Measurements from ENCODE around the gene ERCC6. TPM values are rescaled to one million over a fixed set of nuclear protein-coding genes. Genes with fewer than 3 reads are reported as not detected.
A peak's percentile ranks its signal among the peaks of the same experiment; 100 is the strongest.

The ERCC6 gene
- total RNA-seq, 1 experiment from 2014 or later = 36.7 TPM

DNA sequence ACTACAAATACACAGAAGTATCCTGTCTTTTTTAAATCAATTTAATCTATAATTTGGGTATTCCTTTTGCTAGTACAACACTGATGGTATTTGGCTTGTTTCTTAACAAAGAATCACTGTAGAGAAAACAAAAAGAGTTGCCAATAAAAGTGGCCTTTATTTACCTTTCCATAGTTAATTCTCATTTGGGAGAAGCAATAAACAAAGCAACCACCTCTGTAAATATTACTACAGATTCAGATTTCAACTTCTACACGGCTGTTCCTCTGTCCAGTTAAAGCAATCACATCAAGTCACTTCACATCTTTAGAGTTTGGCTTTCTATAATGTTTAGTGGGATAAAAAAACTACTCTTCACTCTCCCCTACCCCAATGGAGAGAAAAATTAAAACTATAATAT is 34.4 kb downstream of the ERCC6 start:
- Histone ChIP-seq H3K27me3 (ENCODE audit: low read length) (no peaks in the 10 kb centered on the region), H3K4me1 (ENCODE audit: insufficient read depth, low read length) (0 out of 2 replicates have a peak, but pooled peaks cover 6% of the 10 kb centered on the region), H4K20me1 (ENCODE audit: low read length) (no peaks in the 10 kb centered on the region), H3F3A (ENCODE audit: low read length, unreplicated experiment) (no peaks in the 10 kb centered on the region), H3K9me2 (replicated peaks; ENCODE audit: low read length) (no peaks in the 10 kb centered on the region), H3K4me2 (ENCODE audit: low read length) (no peak overlapping the region), H3K36me3 (ENCODE audit: low read depth, low read length) (peaks cover 24% of the 10 kb centered on the region), H3K9me3 (ENCODE audit: low read length) (no peaks in the 10 kb centered on the region), H3K9ac (ENCODE audit: low read length) (no peak overlapping the region), H3K27ac (ENCODE audit: low read length) (no peak overlapping the region), H2AFZ (ENCODE audit: low read length) (no peak overlapping the region), H3K4me3 (ENCODE audit: low read length) (no peak overlapping the region), H3K79me2 (ENCODE audit: low read length) (no peaks in the 10 kb centered on the region)
- intact Hi-C loops (cut with micrococcal nuclease) = no loop called here
- ChIA-PET CTCF (no interaction called here), POLR2A (ENCODE audit: unreplicated experiment) (no interaction called here)
- TF ChIP-seq EZH2 (IDR thresholded peaks at IDR 0.05; ENCODE audit: low read length, unreplicated experiment) (no peak), EZH2phosphoT487 (IDR thresholded peaks at IDR 0.05; ENCODE audit: borderline replicate concordance, low read length) (no peak)
- TF ChIP-seq, protein P1, sequence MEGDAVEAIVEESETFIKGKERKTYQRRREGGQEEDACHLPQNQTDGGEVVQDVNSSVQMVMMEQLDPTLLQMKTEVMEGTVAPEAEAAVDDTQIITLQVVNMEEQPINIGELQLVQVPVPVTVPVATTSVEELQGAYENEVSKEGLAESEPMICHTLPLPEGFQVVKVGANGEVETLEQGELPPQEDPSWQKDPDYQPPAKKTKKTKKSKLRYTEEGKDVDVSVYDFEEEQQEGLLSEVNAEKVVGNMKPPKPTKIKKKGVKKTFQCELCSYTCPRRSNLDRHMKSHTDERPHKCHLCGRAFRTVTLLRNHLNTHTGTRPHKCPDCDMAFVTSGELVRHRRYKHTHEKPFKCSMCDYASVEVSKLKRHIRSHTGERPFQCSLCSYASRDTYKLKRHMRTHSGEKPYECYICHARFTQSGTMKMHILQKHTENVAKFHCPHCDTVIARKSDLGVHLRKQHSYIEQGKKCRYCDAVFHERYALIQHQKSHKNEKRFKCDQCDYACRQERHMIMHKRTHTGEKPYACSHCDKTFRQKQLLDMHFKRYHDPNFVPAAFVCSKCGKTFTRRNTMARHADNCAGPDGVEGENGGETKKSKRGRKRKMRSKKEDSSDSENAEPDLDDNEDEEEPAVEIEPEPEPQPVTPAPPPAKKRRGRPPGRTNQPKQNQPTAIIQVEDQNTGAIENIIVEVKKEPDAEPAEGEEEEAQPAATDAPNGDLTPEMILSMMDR (conservative IDR thresholded peaks at IDR 0.05; ENCODE audit: low read depth, low read length) = no peak
- no peak for DNase-seq
- BruUV-seq (replicated peaks) = no TSS peak
- ATAC-seq = peak; percentile 63

DNA sequence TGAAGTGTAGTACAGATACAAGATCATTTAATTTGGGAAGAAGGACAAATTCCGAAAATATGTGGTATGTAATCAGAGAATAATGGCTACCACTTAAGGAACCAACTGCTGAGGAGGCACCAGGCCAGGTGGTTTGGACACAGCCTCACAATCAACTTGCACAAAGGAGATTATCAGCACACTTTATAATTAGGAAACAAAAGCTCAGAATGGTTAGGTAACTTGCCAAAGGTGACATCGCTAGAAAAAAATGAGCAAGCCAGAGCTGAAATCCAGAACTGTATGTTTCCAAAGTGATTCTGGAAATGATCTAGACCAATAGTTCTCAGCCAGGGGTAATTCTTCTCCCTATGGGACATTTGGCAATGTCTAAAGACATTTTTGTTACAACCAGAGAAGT is 36.6 kb downstream of the ERCC6 start:
- no TSS peak for BruUV-seq (replicated peaks)
- H3K4me3 ChIP-seq (ENCODE audit: low read length) = no peak overlapping the region
- no peaks in the 10 kb centered on the region for H3K9me3 ChIP-seq (ENCODE audit: low read length)
- 0 out of 2 replicates have a peak, but pooled peaks cover 6% of the 10 kb centered on the region for H3K4me1 ChIP-seq (ENCODE audit: insufficient read depth, low read length)
- intact Hi-C loops (cut with micrococcal nuclease) = no loop called here
- H3K27ac ChIP-seq (ENCODE audit: low read length) = no peak overlapping the region
- ChIA-PET POLR2A (ENCODE audit: unreplicated experiment) (no interaction called here), CTCF (interaction anchor here (0.7 to 0.8 kb wide), 2 partner anchors 95 to 847 kb away, joined by 3 to 4 read pairs; no protein-coding TSS in a partner anchor)
- ATAC-seq (no peak), DNase-seq (no peak)
- H3K9me2 ChIP-seq (replicated peaks; ENCODE audit: low read length) = no peaks in the 10 kb centered on the region
- no peak overlapping the region for H3K4me2 ChIP-seq (ENCODE audit: low read length)
- H3F3A ChIP-seq (ENCODE audit: low read length, unreplicated experiment) = no peaks in the 10 kb centered on the region
- TF ChIP-seq, protein P1 (conservative IDR thresholded peaks at IDR 0.05; ENCODE audit: low read depth, low read length) = no peak
- TF ChIP-seq EZH2 (IDR thresholded peaks at IDR 0.05; ENCODE audit: low read length, unreplicated experiment) (no peak), EZH2phosphoT487 (IDR thresholded peaks at IDR 0.05; ENCODE audit: borderline replicate concordance, low read length) (no peak)
- H4K20me1 ChIP-seq (ENCODE audit: low read length) = no peaks in the 10 kb centered on the region
- H3K9ac ChIP-seq (ENCODE audit: low read length) = no peak overlapping the region
- H3K36me3 ChIP-seq (ENCODE audit: low read depth, low read length) = peaks cover 30% of the 10 kb centered on the region
- no peak overlapping the region for H2AFZ ChIP-seq (ENCODE audit: low read length)
- no peaks in the 10 kb centered on the region for H3K27me3 ChIP-seq (ENCODE audit: low read length)
- no peaks in the 10 kb centered on the region for H3K79me2 ChIP-seq (ENCODE audit: low read length)

DNA sequence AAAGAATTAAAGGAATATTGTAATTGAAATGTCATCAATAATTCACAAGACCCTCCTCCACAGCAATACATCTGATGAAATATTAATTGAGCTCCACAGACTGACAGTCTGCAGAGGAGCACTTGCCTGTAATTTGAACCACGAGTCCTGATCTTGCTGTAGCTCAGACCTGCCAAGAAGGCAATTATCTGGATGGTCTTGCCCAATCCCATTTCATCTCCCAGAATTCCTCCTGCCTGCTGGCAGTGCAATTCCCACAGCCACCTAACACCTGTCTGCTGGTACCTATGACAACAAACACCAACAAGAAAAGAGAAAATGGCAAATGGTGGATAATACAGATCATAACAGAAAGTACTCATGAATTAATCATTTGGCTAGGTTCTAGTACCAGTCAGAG is 38.5 kb downstream of the ERCC6 start:
- CTCF ChIA-PET = interaction anchor here (2.0 kb wide), 1 partner anchor 93 kb away, joined by 10 read pairs; no protein-coding TSS in a partner anchor
- Histone ChIP-seq H3K4me1 (ENCODE audit: insufficient read depth, low read length) (0 out of 2 replicates have a peak, but pooled peaks cover 6% of the 10 kb centered on the region), H3K4me3 (ENCODE audit: low read length) (no peak overlapping the region), H3K27ac (ENCODE audit: low read length) (no peak overlapping the region), H3K36me3 (ENCODE audit: low read depth, low read length) (peaks cover 25% of the 10 kb centered on the region), H3K9me2 (replicated peaks; ENCODE audit: low read length) (no peaks in the 10 kb centered on the region), H2AFZ (ENCODE audit: low read length) (no peak overlapping the region), H3K27me3 (ENCODE audit: low read length) (no peaks in the 10 kb centered on the region), H3K9me3 (ENCODE audit: low read length) (no peaks in the 10 kb centered on the region), H4K20me1 (ENCODE audit: low read length) (no peaks in the 10 kb centered on the region), H3K4me2 (ENCODE audit: low read length) (no peak overlapping the region), H3K79me2 (ENCODE audit: low read length) (no peaks in the 10 kb centered on the region), H3K9ac (ENCODE audit: low read length) (no peak overlapping the region), H3F3A (ENCODE audit: low read length, unreplicated experiment) (no peaks in the 10 kb centered on the region)
- TF ChIP-seq EZH2phosphoT487 (IDR thresholded peaks at IDR 0.05; ENCODE audit: borderline replicate concordance, low read length) (no peak), EZH2 (IDR thresholded peaks at IDR 0.05; ENCODE audit: low read length, unreplicated experiment) (no peak)
- TF ChIP-seq, protein P1 (conservative IDR thresholded peaks at IDR 0.05; ENCODE audit: low read depth, low read length) = no peak
- POLR2A ChIA-PET (ENCODE audit: unreplicated experiment) = no interaction called here
- intact Hi-C loops (cut with micrococcal nuclease) = no loop called here
- no peak for ATAC-seq
- DNase-seq = no peak
- no TSS peak for BruUV-seq (replicated peaks)

Data from PC-3 (cell line).